Type B pancreatic cell (in vitro differentiated cells): ENCODE data around the gene KIF13A. TPM values are rescaled to one million over a fixed set of nuclear protein-coding genes. Genes with fewer than 3 reads are reported as not detected.
A peak's percentile ranks its signal among the peaks of the same experiment; 100 is the strongest.

ENCODE experiments used
- DNase-seq: peaks from one replicate; pipeline ENCODE4 v3.0.0; 2021; ENCODE audit warnings: mixed read lengths; ENCODE audit not compliant: unreplicated experiment; ENCODE audit errors: extremely low spot score
- H3K27ac Mint-ChIP-seq: 2 replicates; pipeline ENCODE4 v1.8.0; 2021; ENCODE audit warnings: mild to moderate bottlenecking, mixed read lengths
- H3K27me3 Mint-ChIP-seq: 2 replicates; pipeline ENCODE4 v1.8.0; 2021; ENCODE audit warnings: mixed read lengths
- H3K36me3 Mint-ChIP-seq: 2 replicates; pipeline ENCODE4 v1.8.0; 2021; ENCODE audit warnings: mixed read lengths
- H3K4me1 Mint-ChIP-seq: one replicate; pipeline ENCODE4 v1.8.0; 2021; ENCODE audit warnings: mixed read lengths; ENCODE audit not compliant: unreplicated experiment
- H3K4me3 Mint-ChIP-seq: 2 replicates; pipeline ENCODE4 v1.8.0; 2021; ENCODE audit warnings: mild to moderate bottlenecking, mixed read lengths
- H3K9me3 Mint-ChIP-seq: 2 replicates; pipeline ENCODE4 v1.8.0; 2021; ENCODE audit warnings: mixed read lengths
- CTCF ChIP-seq: fragments of 200-600 bp; sonication (generic); conservative IDR thresholded peaks from 2 replicates; pipeline ENCODE4 v1.5.0; 2021; ENCODE audit warnings: antibody characterized with exemption, mild to moderate bottlenecking
- total RNA-seq: library from RNA; stranded (reverse); gene quantifications from 2 replicates; pipeline ENCODE4 v1.2.1, GENCODE V29; 2021; ENCODE audit warnings: low replicate concordance

Gene KIF13A
- total RNA-seq, 1 donor from 2014 or later, result 36.9 TPM

GRCh38 chr6:17928514-17929430 lies 58.7 kb downstream of the KIF13A start:
- peak overlapping the region; percentile 70 for H3K27ac Mint-ChIP-seq
- H3K9me3 Mint-ChIP-seq, result no peaks in the 10 kb centered on the region
- no peak for DNase-seq
- H3K27me3 Mint-ChIP-seq, result no peaks in the 10 kb centered on the region
- H3K36me3 Mint-ChIP-seq, result peaks cover 4% of the 10 kb centered on the region
- H3K4me1 Mint-ChIP-seq, result peaks cover 44% of the 10 kb centered on the region
- no peak for TF ChIP-seq CTCF
- H3K4me3 Mint-ChIP-seq, result no peak overlapping the region

GRCh38 chr6:17927705-17928104 lies 59.7 kb downstream of the KIF13A start:
- Mint-ChIP-seq H3K4me1 (peaks cover 45% of the 10 kb centered on the region), H3K27ac (no peak overlapping the region), H3K4me3 (no peak overlapping the region), H3K36me3 (peaks cover 4% of the 10 kb centered on the region), H3K9me3 (no peaks in the 10 kb centered on the region), H3K27me3 (no peaks in the 10 kb centered on the region)
- DNase-seq, result no peak
- no peak for TF ChIP-seq CTCF

GRCh38 chr6:17923401-17923863 lies 64.0 kb downstream of the KIF13A start:
- H3K27me3 Mint-ChIP-seq, result no peaks in the 10 kb centered on the region

GRCh38 chr6:17921454-17921853 lies 66.0 kb downstream of the KIF13A start:
- no peak overlapping the region for H3K27ac Mint-ChIP-seq
- no peak overlapping the region for H3K4me3 Mint-ChIP-seq
- DNase-seq, result no peak
- peaks cover 23% of the 10 kb centered on the region for H3K4me1 Mint-ChIP-seq
- H3K9me3 Mint-ChIP-seq, result no peaks in the 10 kb centered on the region
- no peaks in the 10 kb centered on the region for H3K36me3 Mint-ChIP-seq
- TF ChIP-seq CTCF, result no peak
- H3K27me3 Mint-ChIP-seq, result no peaks in the 10 kb centered on the region

More at GRCh38 chr6:17923401-17923863, 64.0 kb downstream of the KIF13A start:
- no peak for TF ChIP-seq CTCF
- peaks cover 4% of the 10 kb centered on the region for H3K36me3 Mint-ChIP-seq
- no peak for DNase-seq
- H3K27ac Mint-ChIP-seq, result no peak overlapping the region
- H3K9me3 Mint-ChIP-seq, result no peaks in the 10 kb centered on the region
- H3K4me1 Mint-ChIP-seq, result peaks cover 23% of the 10 kb centered on the region
- no peak overlapping the region for H3K4me3 Mint-ChIP-seq

- no peaks in the 10 kb centered on the region for H3K9me3 Mint-ChIP-seq
- no peak overlapping the region for H3K4me3 Mint-ChIP-seq
- peaks cover 14% of the 10 kb centered on the region for H3K4me1 Mint-ChIP-seq
- no peaks in the 10 kb centered on the region for H3K36me3 Mint-ChIP-seq
- H3K27ac Mint-ChIP-seq, result no peak overlapping the region
- no peak for TF ChIP-seq CTCF
- no peaks in the 10 kb centered on the region for H3K27me3 Mint-ChIP-seq
- no peak for DNase-seq
Observed at GRCh38 chr6:17919496-17919895, 67.9 kb downstream of the KIF13A start.
